ENCODE results near the gene TMEM132C. TPM values are rescaled to one million over a fixed set of nuclear protein-coding genes. Genes with fewer than 3 reads are reported as not detected.

TMEM132C gene
- total RNA-seq, 3 donors from 2014 or later (not counting 1 experiment from before 2014, with no cell fraction given), result 0.08 to 0.41 TPM; not detected in 1

GRCh38 chr12:128259556-128260070, 7.4 kb upstream of the TMEM132C start:
- H3K36me3 Mint-ChIP-seq, result no peaks in the 10 kb centered on the region
- peaks cover 1% of the 10 kb centered on the region for H3K27me3 ChIP-seq (ENCODE audit: control insufficient read depth, insufficient read depth, low read length)
- no peak overlapping the region for H3K27ac ChIP-seq (ENCODE audit: low read length)
- peak; percentile 7 to 18 for DNase-seq
- no peaks in the 10 kb centered on the region for H3K36me3 ChIP-seq (ENCODE audit: control insufficient read depth, insufficient read depth, low read length)
- no peak overlapping the region for H3K4me3 ChIP-seq (ENCODE audit: low read length)
- H3K27me3 Mint-ChIP-seq (ENCODE audit: low read depth in 2 of 2), result peaks cover 17 to 23% of the 10 kb centered on the region in 2 donors
- H3K9me3 Mint-ChIP-seq, result no peaks in the 10 kb centered on the region
- intact Hi-C loops (cut with micrococcal nuclease), result loop anchor here (1.0 to 5.0 kb wide), 2 partner anchors 1652 to 1753 kb away; no protein-coding TSS in a partner anchor
- 7% methylated on average over 4 of the region's 5 CpGs for WGBS (ENCODE audit: insufficient coverage)
- no peaks in the 10 kb centered on the region for H3K9me3 ChIP-seq (ENCODE audit: control insufficient read depth, insufficient read depth, low read length)
- no peaks in the 10 kb centered on the region for H3K4me1 Mint-ChIP-seq
- TF ChIP-seq, protein P1, sequence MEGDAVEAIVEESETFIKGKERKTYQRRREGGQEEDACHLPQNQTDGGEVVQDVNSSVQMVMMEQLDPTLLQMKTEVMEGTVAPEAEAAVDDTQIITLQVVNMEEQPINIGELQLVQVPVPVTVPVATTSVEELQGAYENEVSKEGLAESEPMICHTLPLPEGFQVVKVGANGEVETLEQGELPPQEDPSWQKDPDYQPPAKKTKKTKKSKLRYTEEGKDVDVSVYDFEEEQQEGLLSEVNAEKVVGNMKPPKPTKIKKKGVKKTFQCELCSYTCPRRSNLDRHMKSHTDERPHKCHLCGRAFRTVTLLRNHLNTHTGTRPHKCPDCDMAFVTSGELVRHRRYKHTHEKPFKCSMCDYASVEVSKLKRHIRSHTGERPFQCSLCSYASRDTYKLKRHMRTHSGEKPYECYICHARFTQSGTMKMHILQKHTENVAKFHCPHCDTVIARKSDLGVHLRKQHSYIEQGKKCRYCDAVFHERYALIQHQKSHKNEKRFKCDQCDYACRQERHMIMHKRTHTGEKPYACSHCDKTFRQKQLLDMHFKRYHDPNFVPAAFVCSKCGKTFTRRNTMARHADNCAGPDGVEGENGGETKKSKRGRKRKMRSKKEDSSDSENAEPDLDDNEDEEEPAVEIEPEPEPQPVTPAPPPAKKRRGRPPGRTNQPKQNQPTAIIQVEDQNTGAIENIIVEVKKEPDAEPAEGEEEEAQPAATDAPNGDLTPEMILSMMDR (IDR thresholded peaks at IDR 0.05), result peak; percentile 71
- H3K4me1 ChIP-seq (ENCODE audit: control insufficient read depth, insufficient read depth, low read length), result no peaks in the 10 kb centered on the region
- H3K4me3 Mint-ChIP-seq, result no peak overlapping the region
- no peak for ATAC-seq
- H3K27ac Mint-ChIP-seq, result no peak overlapping the region

DNA sequence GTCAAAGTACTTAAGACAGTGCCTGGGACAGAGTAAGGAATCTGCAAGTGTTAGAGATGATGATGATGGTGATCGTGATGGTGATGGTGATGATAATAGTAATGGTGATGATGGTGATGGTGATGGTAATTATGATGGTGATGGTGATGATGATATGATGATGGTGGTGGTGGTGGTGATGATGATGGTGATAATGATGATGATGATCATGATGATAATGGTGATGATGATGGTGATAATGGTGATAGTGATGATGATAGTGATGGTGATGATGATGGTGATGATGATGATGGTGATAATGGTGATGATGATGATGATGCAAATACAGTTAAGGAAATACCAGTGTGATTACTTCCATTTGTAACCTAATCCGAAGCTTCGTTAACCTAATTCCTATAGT, 5.2 kb upstream of the TMEM132C start:
- Mint-ChIP-seq H3K27me3 (ENCODE audit: low read depth in 2 of 2) (peaks cover 28 to 30% of the 10 kb centered on the region in 2 donors), H3K4me3 (no peak overlapping the region), H3K36me3 (no peaks in the 10 kb centered on the region), H3K4me1 (no peaks in the 10 kb centered on the region), H3K9me3 (no peaks in the 10 kb centered on the region), H3K27ac (no peak overlapping the region)
- peaks cover 4% of the 10 kb centered on the region for H3K27me3 ChIP-seq (ENCODE audit: control insufficient read depth, insufficient read depth, low read length)
- no peaks in the 10 kb centered on the region for H3K36me3 ChIP-seq (ENCODE audit: control insufficient read depth, insufficient read depth, low read length)
- ATAC-seq, result no peak
- no peak for DNase-seq
- TF ChIP-seq, protein P1 (IDR thresholded peaks at IDR 0.05), result no peak
- no peaks in the 10 kb centered on the region for H3K9me3 ChIP-seq (ENCODE audit: control insufficient read depth, insufficient read depth, low read length)
- intact Hi-C loops (cut with micrococcal nuclease), result no loop called here
- WGBS (ENCODE audit: insufficient coverage), result 94% methylated on average over 3 of the region's 3 CpGs
- no peak overlapping the region for H3K27ac ChIP-seq (ENCODE audit: low read length)
- no peaks in the 10 kb centered on the region for H3K4me1 ChIP-seq (ENCODE audit: control insufficient read depth, insufficient read depth, low read length)
- no peak overlapping the region for H3K4me3 ChIP-seq (ENCODE audit: low read length)

- Mint-ChIP-seq H3K27ac (no peak overlapping the region), H3K27me3 (ENCODE audit: low read depth in 2 of 2) (peaks cover 37 to 47% of the 10 kb centered on the region in 2 donors), H3K9me3 (no peaks in the 10 kb centered on the region), H3K4me1 (no peaks in the 10 kb centered on the region), H3K4me3 (no peak overlapping the region), H3K36me3 (no peaks in the 10 kb centered on the region)
- 27% methylated on average over 4 of the region's 7 CpGs for WGBS (ENCODE audit: insufficient coverage)
- Histone ChIP-seq H3K36me3 (ENCODE audit: control insufficient read depth, insufficient read depth, low read length) (no peaks in the 10 kb centered on the region), H3K9me3 (ENCODE audit: control insufficient read depth, insufficient read depth, low read length) (no peaks in the 10 kb centered on the region), H3K4me3 (ENCODE audit: low read length) (no peak overlapping the region), H3K27ac (ENCODE audit: low read length) (no peak overlapping the region), H3K4me1 (ENCODE audit: control insufficient read depth, insufficient read depth, low read length) (no peaks in the 10 kb centered on the region), H3K27me3 (ENCODE audit: control insufficient read depth, insufficient read depth, low read length) (peaks cover 11% of the 10 kb centered on the region)
- intact Hi-C loops (cut with micrococcal nuclease), result no loop called here
- no peak for DNase-seq
- TF ChIP-seq, protein P1 (IDR thresholded peaks at IDR 0.05), result no peak
- no peak for ATAC-seq
Measured at GRCh38 chr12:128265566-128265965, 1.4 kb upstream of the TMEM132C start.

- Histone ChIP-seq H3K27me3 (ENCODE audit: control insufficient read depth, insufficient read depth, low read length) (peaks cover 11% of the 10 kb centered on the region), H3K27ac (ENCODE audit: low read length) (no peak overlapping the region), H3K9me3 (ENCODE audit: control insufficient read depth, insufficient read depth, low read length) (no peaks in the 10 kb centered on the region), H3K36me3 (ENCODE audit: control insufficient read depth, insufficient read depth, low read length) (no peaks in the 10 kb centered on the region), H3K4me1 (ENCODE audit: control insufficient read depth, insufficient read depth, low read length) (no peaks in the 10 kb centered on the region), H3K4me3 (ENCODE audit: low read length) (no peak overlapping the region)
- WGBS (ENCODE audit: insufficient coverage), result 18% methylated on average over 9 of the region's 12 CpGs
- TF ChIP-seq, protein P1 (IDR thresholded peaks at IDR 0.05), result no peak
- no peak for DNase-seq
- no peak for ATAC-seq
- Mint-ChIP-seq H3K27ac (no peak overlapping the region), H3K4me1 (no peaks in the 10 kb centered on the region), H3K36me3 (no peaks in the 10 kb centered on the region), H3K9me3 (no peaks in the 10 kb centered on the region), H3K27me3 (ENCODE audit: low read depth in 2 of 2) (peaks cover 37 to 47% of the 10 kb centered on the region in 2 donors), H3K4me3 (no peak overlapping the region)
- intact Hi-C loops (cut with micrococcal nuclease), result no loop called here
Measured at GRCh38 chr12:128266086-128266485, 884 bp upstream of the TMEM132C start.

All from natural killer cell (primary cell).